HG03378 (cell line): ENCODE data around the gene PLA2G10.
"Not testable (repeated sequence)": the region's sequence is repeated elsewhere in the genome, so short reads cannot be mapped to it uniquely, and the experiment has no call there.

Source experiments
- ATAC-seq: cut with Tn5 transposase; IDR thresholded peaks from one replicate; pipeline ENCODE4 v1.9.1; 2021; ENCODE audit warnings: mild to moderate bottlenecking, moderate library complexity; ENCODE audit not compliant: unreplicated experiment

PLA2G10 gene

GRCh38 chr16:14667347-14668266 lies 26.5 kb downstream of the PLA2G10 start:
- ATAC-seq, result no peak

GRCh38 chr16:14658063-14658462 lies 36.0 kb downstream of the PLA2G10 start:
- peak; percentile 85 for ATAC-seq

- ATAC-seq, result no peak
Observed at GRCh38 chr16:14652726-14653125, 41.4 kb downstream of the PLA2G10 start.

GRCh38 chr16:14650629-14651028 lies 43.5 kb downstream of the PLA2G10 start:
- ATAC-seq, result no peak

GRCh38 chr16:14649816-14650215 lies 44.3 kb downstream of the PLA2G10 start:
- ATAC-seq, result no peak

GRCh38 chr16:14641926-14642325 lies 52.2 kb downstream of the PLA2G10 start:
- ATAC-seq, result no peak

- no peak for ATAC-seq
Observed at GRCh38 chr16:14641206-14641605, 52.9 kb downstream of the PLA2G10 start.

GRCh38 chr16:14640538-14640937 lies 53.6 kb downstream of the PLA2G10 start:
- ATAC-seq, result no peak

GRCh38 chr16:14636951-14637240 lies 57.2 kb downstream of the PLA2G10 start:
- not testable (repeated sequence) for ATAC-seq

- not testable (repeated sequence) for ATAC-seq
Observed at GRCh38 chr16:14636179-14636950, 57.7 kb downstream of the PLA2G10 start.

- ATAC-seq, result no peak
Observed at GRCh38 chr16:14635395-14636165, 58.5 kb downstream of the PLA2G10 start.

- ATAC-seq, result no peak
Observed at GRCh38 chr16:14634389-14634725, 59.8 kb downstream of the PLA2G10 start.

GRCh38 chr16:14632693-14633569 lies 61.2 kb downstream of the PLA2G10 start, which contains the start of gene BFAR:
Gene BFAR, plus strand, starts transcription at chr16:14632951. Its CDS starts 11,396 bp downstream, at chr16:14644347.
- peak; percentile 76 for ATAC-seq

- not testable (repeated sequence) for ATAC-seq
Observed at GRCh38 chr16:14630620-14631330, 63.3 kb downstream of the PLA2G10 start.

- ATAC-seq, result peak; percentile 35
Observed at GRCh38 chr16:14629919-14630619, 64.0 kb downstream of the PLA2G10 start, which contains the start of gene PARN. Gene PARN, minus strand, starts transcription at chr16:14630260. Its CDS starts 135 bp downstream, at chr16:14630125.

- ATAC-seq, result peak; percentile 1
Observed at GRCh38 chr16:14629612-14629918, 64.5 kb downstream of the PLA2G10 start.

- ATAC-seq, result no peak
Observed at GRCh38 chr16:14628806-14629611, 65.1 kb downstream of the PLA2G10 start.

- ATAC-seq, result no peak
Observed at GRCh38 chr16:14627078-14627477, 67.0 kb downstream of the PLA2G10 start.
